NCI-H146 treated with DMSO at 0.1 percent for 48 hours (cell line): ENCODE measurements around the gene FNDC3A.
"Not testable (repeated sequence)": the region's sequence is repeated elsewhere in the genome, so short reads cannot be mapped to it uniquely, and the experiment has no call there.

ENCODE experiments used
- DNase-seq: peaks from one replicate; lab custom pipeline; 2025; ENCODE audit not compliant: unreplicated experiment; lab: John Stamatoyannopoulos, UW

The FNDC3A gene

GRCh38 chr13:49071341-49071937 lies 95.7 kb downstream of the FNDC3A start:
- DNase-seq, result no peak

GRCh38 chr13:49082653-49083536 lies 107.2 kb downstream of the FNDC3A start:
- no peak for DNase-seq

- DNase-seq, result no peak
Measured at GRCh38 chr13:49084961-49085360, 109.2 kb downstream of the FNDC3A start.

- no peak for DNase-seq
Measured at GRCh38 chr13:49086722-49087121, 111.0 kb downstream of the FNDC3A start.

- DNase-seq, result no peak
Measured at GRCh38 chr13:49093376-49093775, 117.7 kb downstream of the FNDC3A start.

GRCh38 chr13:49097374-49097773 lies 121.7 kb downstream of the FNDC3A start:
- DNase-seq, result no peak

GRCh38 chr13:49098198-49098597 lies 122.5 kb downstream of the FNDC3A start:
- no peak for DNase-seq

- DNase-seq, result no peak
Measured at GRCh38 chr13:49098771-49099512, 123.2 kb downstream of the FNDC3A start.

- DNase-seq, result no peak
Measured at GRCh38 chr13:49099513-49099877, 123.8 kb downstream of the FNDC3A start.

- DNase-seq, result no peak
Measured at GRCh38 chr13:49100637-49101570, 125.2 kb downstream of the FNDC3A start.

GRCh38 chr13:49108196-49108595 lies 132.5 kb downstream of the FNDC3A start:
- DNase-seq, result no peak

- DNase-seq, result no peak
Measured at GRCh38 chr13:49110122-49110912, 134.6 kb downstream of the FNDC3A start.

- DNase-seq, result no peak
Measured at GRCh38 chr13:49110913-49111170, 135.1 kb downstream of the FNDC3A start.

GRCh38 chr13:49112782-49113525 lies 137.2 kb downstream of the FNDC3A start:
- no peak for DNase-seq

GRCh38 chr13:49113526-49114286 lies 138.0 kb downstream of the FNDC3A start:
- no peak for DNase-seq

- DNase-seq, result no peak
Measured at GRCh38 chr13:49116873-49117272, 141.2 kb downstream of the FNDC3A start.

GRCh38 chr13:49118455-49118854 lies 142.7 kb downstream of the FNDC3A start:
- not testable (repeated sequence) for DNase-seq

- no peak for DNase-seq
Measured at GRCh38 chr13:49124693-49125304, 149.1 kb downstream of the FNDC3A start.
